HepG2 (cell line): ENCODE data around the gene TTC31. TPM values are rescaled to one million over a fixed set of nuclear protein-coding genes. Genes with fewer than 3 reads are reported as not detected.

Experiments used
- ESRRA ChIP-seq: sonication (generic); formaldehyde crosslinking; IDR thresholded peaks from 2 replicates; pipeline ENCODE4 v1.5.1; 2020; ENCODE audit warnings: mild to moderate bottlenecking, low read depth, missing genetic modification reagents
- FOXK2 ChIP-seq: fragments of 450-650 bp; IDR thresholded peaks from 2 replicates; pipeline ENCODE4 v1.6.1; 2016
- HOXA7 ChIP-seq: sonication (generic); formaldehyde crosslinking; IDR thresholded peaks from 2 replicates; pipeline ENCODE4 v1.8.1; 2022; ENCODE audit warnings: mild to moderate bottlenecking, missing genetic modification reagents, moderate library complexity
- NAIF1 ChIP-seq: sonication (generic); formaldehyde crosslinking; IDR thresholded peaks from 2 replicates; pipeline ENCODE4 v1.5.0; 2020; ENCODE audit warnings: mild to moderate bottlenecking, missing genetic modification reagents, borderline replicate concordance
- NCOA2 ChIP-seq: sonication (generic); formaldehyde crosslinking; IDR thresholded peaks from 2 replicates; pipeline ENCODE4 v1.8.0; 2022; ENCODE audit warnings: inconsistent platforms
- NPAS2 ChIP-seq: sonication (generic); formaldehyde crosslinking; IDR thresholded peaks from 2 replicates; pipeline ENCODE4 v1.8.0; 2022; ENCODE audit warnings: mild to moderate bottlenecking, missing genetic modification reagents, borderline replicate concordance
- RXRB ChIP-seq: IDR thresholded peaks from 2 replicates; pipeline ENCODE4 v1.6.1; 2016; ENCODE audit warnings: borderline replicate concordance, missing genetic modification reagents, missing compliant biosample characterization
- ZNF33B ChIP-seq: sonication (generic); formaldehyde crosslinking; IDR thresholded peaks from 2 replicates; pipeline ENCODE4 v1.5.1; 2020; ENCODE audit warnings: mild to moderate bottlenecking, missing genetic modification reagents
- ZNF567 ChIP-seq: sonication (generic); formaldehyde crosslinking; IDR thresholded peaks from 2 replicates; pipeline ENCODE4 v1.8.1; 2023; ENCODE audit warnings: mild to moderate bottlenecking, missing genetic modification reagents, borderline replicate concordance
- ZNF678 ChIP-seq: sonication (generic); formaldehyde crosslinking; IDR thresholded peaks from 2 replicates; pipeline ENCODE4 v1.4.0; 2020; ENCODE audit warnings: mild to moderate bottlenecking, missing genetic modification reagents
- ZNF773 ChIP-seq: sonication (generic); formaldehyde crosslinking; IDR thresholded peaks from 2 replicates; pipeline ENCODE4 v1.4.0; 2020; ENCODE audit warnings: missing genetic modification reagents, borderline replicate concordance
- ZSCAN9 ChIP-seq: IDR thresholded peaks from 2 replicates; pipeline ENCODE4 v1.6.1; 2016; ENCODE audit warnings: borderline replicate concordance
- polyA plus RNA-seq, 8 experiments: library from polyadenylated mRNA; depleted of rRNA in 3 of 8; stranded (reverse) in 7 of 8; unstranded in 1 of 8; fragments of >200 nt; fragmentation: Illumina TruSeq in 4 of 8; extraction: Trizol in 4 of 8; gene quantifications; 2 replicates each; pipeline versions ENCODE4 v1.2.1 to v1.2.3, GENCODE V29; 2011 to 2016; ENCODE audit warnings: low read depth in 4 of 8, missing spikeins in 1 of 8, mixed read lengths in 1 of 8; ENCODE audit not compliant: insufficient read depth in 1 of 8
- total RNA-seq, 5 experiments: library from RNA; depleted of rRNA; stranded (reverse); fragments of >200 nt; fragmentation: Illumina TruSeq; extraction: Trizol; gene quantifications; 2 replicates each; pipeline ENCODE4 v1.2.3, GENCODE V29; 2016; ENCODE audit warnings: low read depth in 1 of 5
- TF ChIP-seq, protein P1 (sequence below): sonication (generic); formaldehyde crosslinking; IDR thresholded peaks from 2 replicates; pipeline ENCODE4 v1.8.0; 2022; ENCODE audit warnings: mild to moderate bottlenecking, missing genetic modification reagents; ENCODE audit not compliant: insufficient replicate concordance
- TF ChIP-seq, protein P2 (sequence below): sonication (generic); formaldehyde crosslinking; IDR thresholded peaks from 2 replicates; pipeline ENCODE4 v1.5.0; 2020; ENCODE audit warnings: missing genetic modification reagents
- TF ChIP-seq, protein P3 (sequence below): sonication (generic); formaldehyde crosslinking; conservative IDR thresholded peaks from 2 replicates; pipeline ENCODE4 v1.8.0; 2022; ENCODE audit warnings: missing genetic modification reagents
- TF ChIP-seq, protein P4 (sequence below): sonication (generic); formaldehyde crosslinking; IDR thresholded peaks from 2 replicates; pipeline ENCODE4 v1.5.0; 2020; ENCODE audit warnings: mild to moderate bottlenecking, missing genetic modification reagents
- TF ChIP-seq, protein P5 (sequence below): sonication (generic); formaldehyde crosslinking; IDR thresholded peaks from 2 replicates; pipeline ENCODE4 v1.5.1; 2020; ENCODE audit warnings: mild to moderate bottlenecking, missing genetic modification reagents, moderate library complexity

Gene TTC31
- total and polyA plus RNA-seq, 2 of the 13 experiments (the other 11 are each of a cell fraction or from before 2014, with no cell fraction given): 28.3 to 39.5 TPM

DNA sequence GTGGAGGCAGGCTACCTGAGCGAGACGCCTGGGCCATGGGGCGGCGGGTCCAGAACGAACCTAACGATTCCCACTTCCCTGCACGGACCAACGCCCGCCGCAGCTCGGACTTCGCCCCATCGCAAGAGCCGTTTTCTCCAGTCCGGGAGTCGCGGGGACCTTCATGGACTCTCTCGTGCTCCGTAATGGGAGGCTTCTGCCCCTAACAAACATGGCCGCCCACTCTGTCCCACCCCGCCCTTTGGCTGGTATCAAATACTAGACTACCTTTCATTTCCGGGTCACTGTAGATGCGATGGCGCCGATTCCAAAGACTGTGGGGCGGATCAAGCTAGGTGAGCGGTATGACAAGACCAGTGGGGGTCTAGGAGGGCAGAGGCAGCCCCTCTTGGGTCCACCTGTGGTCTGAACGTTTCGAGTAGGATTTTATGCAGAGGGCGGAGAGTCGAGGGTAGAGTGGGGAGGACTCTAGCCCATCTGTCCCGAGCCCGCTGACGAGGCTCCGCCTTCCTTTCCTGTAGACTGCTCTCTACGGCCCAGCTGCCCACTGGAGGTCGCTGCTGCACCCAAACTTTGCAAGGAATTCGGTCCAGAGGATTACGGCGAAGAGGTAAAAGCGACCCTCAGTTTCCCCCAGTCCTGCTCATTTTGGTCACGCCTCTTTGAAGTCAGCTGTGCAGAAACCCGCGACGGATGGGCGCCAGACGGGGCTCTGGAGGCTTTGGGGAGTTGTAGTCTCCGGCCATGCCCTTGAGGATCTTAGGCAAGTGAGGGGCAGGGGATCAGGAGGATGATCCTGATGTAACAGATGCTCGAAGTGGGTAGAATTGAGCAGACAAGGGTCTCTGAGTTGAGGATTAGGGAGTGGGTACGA, at the start of gene TTC31, which contains the start of gene CCDC142 (continued):
- TF ChIP-seq, protein P1, sequence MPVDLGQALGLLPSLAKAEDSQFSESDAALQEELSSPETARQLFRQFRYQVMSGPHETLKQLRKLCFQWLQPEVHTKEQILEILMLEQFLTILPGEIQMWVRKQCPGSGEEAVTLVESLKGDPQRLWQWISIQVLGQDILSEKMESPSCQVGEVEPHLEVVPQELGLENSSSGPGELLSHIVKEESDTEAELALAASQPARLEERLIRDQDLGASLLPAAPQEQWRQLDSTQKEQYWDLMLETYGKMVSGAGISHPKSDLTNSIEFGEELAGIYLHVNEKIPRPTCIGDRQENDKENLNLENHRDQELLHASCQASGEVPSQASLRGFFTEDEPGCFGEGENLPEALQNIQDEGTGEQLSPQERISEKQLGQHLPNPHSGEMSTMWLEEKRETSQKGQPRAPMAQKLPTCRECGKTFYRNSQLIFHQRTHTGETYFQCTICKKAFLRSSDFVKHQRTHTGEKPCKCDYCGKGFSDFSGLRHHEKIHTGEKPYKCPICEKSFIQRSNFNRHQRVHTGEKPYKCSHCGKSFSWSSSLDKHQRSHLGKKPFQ: peak; percentile 37
- TF ChIP-seq NAIF1 (CRISPR knock-in tag) (no peak), NPAS2 (peak; percentile 90; the same call in 1 of the 2 replicates), HOXA7 (CRISPR knock-in tag) (peak; percentile 69; the same call in 1 of the 2 replicates), ZNF773 (CRISPR knock-in tag) (no peak), ZSCAN9 (CRISPR knock-in tag) (no peak; the same call in 1 of the 2 replicates), NCOA2 (CRISPR knock-in tag) (0 out of 2 replicates have a peak, but pooled peaks have one; percentile 10), FOXK2 (no peak), ESRRA (peak; percentile 78), RXRB (CRISPR knock-in tag) (peak; percentile 61), ZNF678 (CRISPR knock-in tag) (no peak; the same call in 1 of the 2 replicates), ZNF33B (CRISPR knock-in tag) (no peak), ZNF567 (CRISPR knock-in tag) (peak; percentile 96; the same call in 1 of the 2 replicates)
- TF ChIP-seq, protein P2, sequence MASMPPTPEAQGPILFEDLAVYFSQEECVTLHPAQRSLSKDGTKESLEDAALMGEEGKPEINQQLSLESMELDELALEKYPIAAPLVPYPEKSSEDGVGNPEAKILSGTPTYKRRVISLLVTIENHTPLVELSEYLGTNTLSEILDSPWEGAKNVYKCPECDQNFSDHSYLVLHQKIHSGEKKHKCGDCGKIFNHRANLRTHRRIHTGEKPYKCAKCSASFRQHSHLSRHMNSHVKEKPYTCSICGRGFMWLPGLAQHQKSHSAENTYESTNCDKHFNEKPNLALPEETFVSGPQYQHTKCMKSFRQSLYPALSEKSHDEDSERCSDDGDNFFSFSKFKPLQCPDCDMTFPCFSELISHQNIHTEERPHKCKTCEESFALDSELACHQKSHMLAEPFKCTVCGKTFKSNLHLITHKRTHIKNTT: no peak
- TF ChIP-seq, protein P3, sequence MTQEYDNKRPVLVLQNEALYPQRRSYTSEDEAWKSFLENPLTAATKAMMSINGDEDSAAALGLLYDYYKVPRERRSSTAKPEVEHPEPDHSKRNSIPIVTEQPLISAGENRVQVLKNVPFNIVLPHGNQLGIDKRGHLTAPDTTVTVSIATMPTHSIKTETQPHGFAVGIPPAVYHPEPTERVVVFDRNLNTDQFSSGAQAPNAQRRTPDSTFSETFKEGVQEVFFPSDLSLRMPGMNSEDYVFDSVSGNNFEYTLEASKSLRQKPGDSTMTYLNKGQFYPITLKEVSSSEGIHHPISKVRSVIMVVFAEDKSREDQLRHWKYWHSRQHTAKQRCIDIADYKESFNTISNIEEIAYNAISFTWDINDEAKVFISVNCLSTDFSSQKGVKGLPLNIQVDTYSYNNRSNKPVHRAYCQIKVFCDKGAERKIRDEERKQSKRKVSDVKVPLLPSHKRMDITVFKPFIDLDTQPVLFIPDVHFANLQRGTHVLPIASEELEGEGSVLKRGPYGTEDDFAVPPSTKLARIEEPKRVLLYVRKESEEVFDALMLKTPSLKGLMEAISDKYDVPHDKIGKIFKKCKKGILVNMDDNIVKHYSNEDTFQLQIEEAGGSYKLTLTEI (CRISPR knock-in tag): no peak
- TF ChIP-seq, protein P4, sequence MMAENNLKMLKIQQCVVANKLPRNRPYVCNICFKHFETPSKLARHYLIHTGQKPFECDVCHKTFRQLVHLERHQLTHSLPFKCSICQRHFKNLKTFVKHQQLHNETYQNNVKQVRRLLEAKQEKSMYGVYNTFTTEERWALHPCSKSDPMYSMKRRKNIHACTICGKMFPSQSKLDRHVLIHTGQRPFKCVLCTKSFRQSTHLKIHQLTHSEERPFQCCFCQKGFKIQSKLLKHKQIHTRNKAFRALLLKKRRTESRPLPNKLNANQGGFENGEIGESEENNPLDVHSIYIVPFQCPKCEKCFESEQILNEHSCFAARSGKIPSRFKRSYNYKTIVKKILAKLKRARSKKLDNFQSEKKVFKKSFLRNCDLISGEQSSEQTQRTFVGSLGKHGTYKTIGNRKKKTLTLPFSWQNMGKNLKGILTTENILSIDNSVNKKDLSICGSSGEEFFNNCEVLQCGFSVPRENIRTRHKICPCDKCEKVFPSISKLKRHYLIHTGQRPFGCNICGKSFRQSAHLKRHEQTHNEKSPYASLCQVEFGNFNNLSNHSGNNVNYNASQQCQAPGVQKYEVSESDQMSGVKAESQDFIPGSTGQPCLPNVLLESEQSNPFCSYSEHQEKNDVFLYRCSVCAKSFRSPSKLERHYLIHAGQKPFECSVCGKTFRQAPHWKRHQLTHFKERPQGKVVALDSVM: peak; percentile 31; the same call in 1 of the 2 replicates
- TF ChIP-seq, protein P5, sequence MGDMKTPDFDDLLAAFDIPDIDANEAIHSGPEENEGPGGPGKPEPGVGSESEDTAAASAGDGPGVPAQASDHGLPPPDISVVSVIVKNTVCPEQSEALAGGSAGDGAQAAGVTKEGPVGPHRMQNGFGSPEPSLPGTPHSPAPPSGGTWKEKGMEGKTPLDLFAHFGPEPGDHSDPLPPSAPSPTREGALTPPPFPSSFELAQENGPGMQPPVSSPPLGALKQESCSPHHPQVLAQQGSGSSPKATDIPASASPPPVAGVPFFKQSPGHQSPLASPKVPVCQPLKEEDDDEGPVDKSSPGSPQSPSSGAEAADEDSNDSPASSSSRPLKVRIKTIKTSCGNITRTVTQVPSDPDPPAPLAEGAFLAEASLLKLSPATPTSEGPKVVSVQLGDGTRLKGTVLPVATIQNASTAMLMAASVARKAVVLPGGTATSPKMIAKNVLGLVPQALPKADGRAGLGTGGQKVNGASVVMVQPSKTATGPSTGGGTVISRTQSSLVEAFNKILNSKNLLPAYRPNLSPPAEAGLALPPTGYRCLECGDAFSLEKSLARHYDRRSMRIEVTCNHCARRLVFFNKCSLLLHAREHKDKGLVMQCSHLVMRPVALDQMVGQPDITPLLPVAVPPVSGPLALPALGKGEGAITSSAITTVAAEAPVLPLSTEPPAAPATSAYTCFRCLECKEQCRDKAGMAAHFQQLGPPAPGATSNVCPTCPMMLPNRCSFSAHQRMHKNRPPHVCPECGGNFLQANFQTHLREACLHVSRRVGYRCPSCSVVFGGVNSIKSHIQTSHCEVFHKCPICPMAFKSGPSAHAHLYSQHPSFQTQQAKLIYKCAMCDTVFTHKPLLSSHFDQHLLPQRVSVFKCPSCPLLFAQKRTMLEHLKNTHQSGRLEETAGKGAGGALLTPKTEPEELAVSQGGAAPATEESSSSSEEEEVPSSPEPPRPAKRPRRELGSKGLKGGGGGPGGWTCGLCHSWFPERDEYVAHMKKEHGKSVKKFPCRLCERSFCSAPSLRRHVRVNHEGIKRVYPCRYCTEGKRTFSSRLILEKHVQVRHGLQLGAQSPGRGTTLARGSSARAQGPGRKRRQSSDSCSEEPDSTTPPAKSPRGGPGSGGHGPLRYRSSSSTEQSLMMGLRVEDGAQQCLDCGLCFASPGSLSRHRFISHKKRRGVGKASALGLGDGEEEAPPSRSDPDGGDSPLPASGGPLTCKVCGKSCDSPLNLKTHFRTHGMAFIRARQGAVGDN (CRISPR knock-in tag): peak; percentile 78
